ENCODE results near the gene UGT2B17.

- TF ChIP-seq CTCF (IDR thresholded peaks at IDR 0.05) (no peak), POLR2AphosphoS5 (IDR thresholded peaks at IDR 0.05; ENCODE audit: low read depth, low read length) (no peak), REST (IDR thresholded peaks at IDR 0.05; ENCODE audit: insufficient read depth in 1 of 2, low read depth in 2 of 2, low read length in 1 of 2) (no peak)
These were observed 17.0 kb upstream of the UGT2B17 start for GRCh38 chr4:68593112-68593511.

Measured in Panc1 (cell line).